Brain microvascular endothelial cell (primary cell): Measurements from ENCODE around the gene RESP18.

Experiments used
- DNase-seq: peaks from one replicate; pipeline ENCODE4 v3.0.0-alpha.2; 2020
- H3K27ac ChIP-seq: fragments of 250-450 bp; sonication (Bioruptor Pico); 2 replicates; pipeline ENCODE4 v1.5.1; 2020; ENCODE audit warnings: mild to moderate bottlenecking, moderate library complexity
- H3K27me3 ChIP-seq: fragments of 250-450 bp; sonication (Bioruptor Pico); replicated peaks from 2 replicates; pipeline ENCODE4 v1.5.1; 2020; ENCODE audit warnings: mild to moderate bottlenecking
- H3K36me3 ChIP-seq: fragments of 250-450 bp; sonication (Bioruptor Pico); replicated peaks from 2 replicates; pipeline ENCODE4 v1.5.1; 2020; ENCODE audit warnings: mild to moderate bottlenecking
- H3K4me3 ChIP-seq: 2 replicates; pipeline ENCODE4 v1.5.1; 2011; ENCODE audit warnings: low read depth, mild to moderate bottlenecking, control low read depth, low read length, moderate library complexity
- in situ Hi-C: cut with HindIII; loops from 2 replicates; pipeline ENCODE4 v1.10.0; 2017; ENCODE audit warnings: low sequenced_read_pairs, low pct_ligation_motif_present
- TF ChIP-seq, protein P1 (sequence below): IDR thresholded peaks from 2 replicates; pipeline ENCODE4 v1.5.1; 2011; ENCODE audit warnings: low read depth, mild to moderate bottlenecking, moderate library complexity, low read length, control low read depth, inconsistent platforms; ENCODE audit errors: missing control alignments

The RESP18 gene

DNA sequence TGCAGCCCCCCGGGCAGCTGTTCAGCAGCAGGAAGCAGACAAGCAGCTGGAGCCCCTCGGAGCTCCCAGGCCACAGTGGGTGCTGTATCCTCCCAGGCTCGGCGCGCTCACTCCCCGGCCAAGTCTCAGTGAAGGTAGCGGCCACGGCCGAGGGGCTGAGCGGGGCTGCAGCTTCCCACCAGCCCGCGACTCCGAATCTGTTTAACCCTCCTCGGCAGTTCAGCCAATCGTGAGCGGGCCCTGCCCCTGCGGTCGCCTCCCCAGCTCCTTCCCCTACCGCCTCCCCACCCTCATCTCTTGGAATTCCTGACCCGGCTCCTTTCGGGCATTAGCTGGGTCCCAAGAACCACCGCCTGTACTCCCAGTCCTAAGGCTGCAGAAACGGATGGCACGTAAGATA is at the start of gene RESP18:
RESP18 (minus strand) TSS at position 203 of the 400 bp plus-strand sequence.
- no peaks in the 10 kb centered on the region for H3K36me3 ChIP-seq
- TF ChIP-seq, protein P1, sequence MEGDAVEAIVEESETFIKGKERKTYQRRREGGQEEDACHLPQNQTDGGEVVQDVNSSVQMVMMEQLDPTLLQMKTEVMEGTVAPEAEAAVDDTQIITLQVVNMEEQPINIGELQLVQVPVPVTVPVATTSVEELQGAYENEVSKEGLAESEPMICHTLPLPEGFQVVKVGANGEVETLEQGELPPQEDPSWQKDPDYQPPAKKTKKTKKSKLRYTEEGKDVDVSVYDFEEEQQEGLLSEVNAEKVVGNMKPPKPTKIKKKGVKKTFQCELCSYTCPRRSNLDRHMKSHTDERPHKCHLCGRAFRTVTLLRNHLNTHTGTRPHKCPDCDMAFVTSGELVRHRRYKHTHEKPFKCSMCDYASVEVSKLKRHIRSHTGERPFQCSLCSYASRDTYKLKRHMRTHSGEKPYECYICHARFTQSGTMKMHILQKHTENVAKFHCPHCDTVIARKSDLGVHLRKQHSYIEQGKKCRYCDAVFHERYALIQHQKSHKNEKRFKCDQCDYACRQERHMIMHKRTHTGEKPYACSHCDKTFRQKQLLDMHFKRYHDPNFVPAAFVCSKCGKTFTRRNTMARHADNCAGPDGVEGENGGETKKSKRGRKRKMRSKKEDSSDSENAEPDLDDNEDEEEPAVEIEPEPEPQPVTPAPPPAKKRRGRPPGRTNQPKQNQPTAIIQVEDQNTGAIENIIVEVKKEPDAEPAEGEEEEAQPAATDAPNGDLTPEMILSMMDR, result no peak
- H3K27me3 ChIP-seq, result peaks cover 34% of the 10 kb centered on the region
- no peak within 1 kb of the TSS for H3K27ac ChIP-seq
- in situ Hi-C loops, result no loop called here
- no peak within 1 kb of the TSS for H3K4me3 ChIP-seq
- DNase-seq, result no peak

DNA sequence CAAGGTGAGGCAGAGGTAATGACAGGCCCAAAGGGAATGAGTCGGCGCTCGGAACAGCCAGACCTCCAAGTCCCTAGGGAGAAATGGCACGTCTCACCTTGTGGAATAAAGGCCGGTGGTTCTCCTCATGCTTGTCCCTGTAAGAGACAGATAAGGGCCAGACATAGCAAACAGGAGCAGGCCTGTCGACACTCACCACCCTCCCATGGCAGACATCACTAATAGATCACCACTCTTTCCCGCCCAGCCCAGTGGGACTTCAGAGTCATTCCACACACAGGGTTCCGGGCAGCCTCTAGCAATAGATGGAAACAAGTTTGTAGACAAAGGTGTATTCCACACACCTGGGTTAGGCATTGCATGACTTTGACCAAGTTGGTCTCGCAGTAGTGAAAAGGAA is 48.9 kb upstream of the RESP18 start:
- TF ChIP-seq, protein P1, result no peak
- in situ Hi-C loops, result no loop called here
- no peak overlapping the region for H3K27ac ChIP-seq
- peaks cover 41% of the 10 kb centered on the region for H3K36me3 ChIP-seq
- DNase-seq, result no peak
- H3K27me3 ChIP-seq, result no peaks in the 10 kb centered on the region
- no peak overlapping the region for H3K4me3 ChIP-seq

DNA sequence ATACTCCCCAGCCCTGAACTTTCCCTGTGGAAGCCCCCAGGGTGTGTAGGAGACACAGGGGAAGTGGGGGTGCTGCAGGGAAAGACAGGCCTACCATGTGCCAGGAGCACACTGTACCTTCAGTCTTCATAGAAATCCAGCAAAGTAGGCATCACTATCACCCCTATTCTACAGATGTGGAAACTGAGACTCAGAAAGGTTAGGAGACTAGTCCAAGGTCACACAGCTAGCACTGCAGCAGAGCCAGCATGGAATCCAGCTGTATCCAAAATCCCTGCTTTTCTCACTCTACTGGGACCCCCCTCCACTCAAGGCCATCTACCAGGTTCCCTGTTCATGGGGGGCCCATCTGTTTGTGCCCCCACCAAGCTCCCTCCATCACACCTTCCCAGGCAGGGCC is 48.4 kb upstream of the RESP18 start:
- no peak overlapping the region for H3K27ac ChIP-seq
- no peaks in the 10 kb centered on the region for H3K27me3 ChIP-seq
- in situ Hi-C loops, result no loop called here
- no peak overlapping the region for H3K4me3 ChIP-seq
- TF ChIP-seq, protein P1, result no peak
- no peak for DNase-seq
- H3K36me3 ChIP-seq, result peaks cover 35% of the 10 kb centered on the region

- in situ Hi-C loops, result no loop called here
- TF ChIP-seq, protein P1, result no peak
- H3K4me3 ChIP-seq, result no peak overlapping the region
- no peak for DNase-seq
- H3K27ac ChIP-seq, result no peak overlapping the region
- H3K36me3 ChIP-seq, result peaks cover 15% of the 10 kb centered on the region
- H3K27me3 ChIP-seq, result no peaks in the 10 kb centered on the region
Observed at GRCh38 chr2:219378163-219378851, 45.8 kb upstream of the RESP18 start.

- TF ChIP-seq, protein P1, result no peak
- Histone ChIP-seq H3K4me3 (no peak overlapping the region), H3K27me3 (no peaks in the 10 kb centered on the region), H3K27ac (no peak overlapping the region), H3K36me3 (peaks cover 1% of the 10 kb centered on the region)
- peak; percentile 56 for DNase-seq
- in situ Hi-C loops, result no loop called here
Observed at GRCh38 chr2:219369447-219369861, 36.9 kb upstream of the RESP18 start.

DNA sequence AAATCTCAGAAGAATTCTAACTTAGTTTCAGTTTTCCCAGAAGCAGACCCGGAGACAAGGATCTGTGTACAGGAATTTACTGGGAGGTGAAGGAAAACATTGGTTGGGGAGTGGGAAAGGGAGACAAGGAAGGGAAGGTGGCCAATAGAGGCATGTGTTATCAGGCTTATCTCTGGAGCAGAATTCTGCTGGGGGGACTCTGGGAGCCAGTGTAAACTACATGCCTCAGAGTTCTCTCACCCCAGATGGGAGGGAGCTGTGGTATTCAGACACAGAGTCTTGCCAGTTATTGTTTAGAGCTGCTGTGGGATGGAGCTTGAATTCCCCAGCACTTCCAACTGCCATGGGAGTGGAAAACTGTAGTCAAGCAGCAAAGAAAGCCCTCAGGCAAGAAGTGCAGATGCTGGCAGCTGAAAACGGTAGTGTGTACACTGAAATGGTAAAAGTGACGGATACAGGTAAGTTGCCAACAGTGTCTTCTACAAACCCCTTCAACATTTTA is 36.2 kb upstream of the RESP18 start:
- Histone ChIP-seq H3K27ac (peak overlapping the region; percentile 37), H3K27me3 (no peaks in the 10 kb centered on the region), H3K4me3 (no peak overlapping the region), H3K36me3 (no peaks in the 10 kb centered on the region)
- in situ Hi-C loops, result no loop called here
- TF ChIP-seq, protein P1, result no peak
- DNase-seq, result peak; percentile 72
